Endodermal cell (in vitro differentiated cells): ENCODE measurements around the gene CHPF2. TPM values are rescaled to one million over a fixed set of nuclear protein-coding genes. Genes with fewer than 3 reads are reported as not detected.
A peak's percentile ranks its signal among the peaks of the same experiment; 100 is the strongest.

Source experiments
- DNase-seq: peaks from one replicate; pipeline ENCODE4 v3.0.0-alpha.2; 2017
- H3K27ac ChIP-seq: 2 replicates; pipeline ENCODE4 v1.5.1; 2013; ENCODE audit warnings: mild to moderate bottlenecking, low read depth, low read length, moderate library complexity
- H3K27me3 ChIP-seq: 2 replicates; pipeline ENCODE4 v1.6.1; 2013; ENCODE audit warnings: mild to moderate bottlenecking, low read length, moderate library complexity; ENCODE audit not compliant: insufficient read depth, control insufficient read depth, poor library complexity, severe bottlenecking
- H3K36me3 ChIP-seq: 2 replicates; pipeline ENCODE4 v1.7.0; 2013; ENCODE audit warnings: mild to moderate bottlenecking, low read length, moderate library complexity; ENCODE audit not compliant: control insufficient read depth, insufficient read depth
- H3K4me1 ChIP-seq: one replicate; pipeline ENCODE4 v1.7.0; 2013; ENCODE audit warnings: low read length; ENCODE audit not compliant: control insufficient read depth, insufficient read depth
- H3K4me3 ChIP-seq: 2 replicates; pipeline ENCODE4 v1.5.1; 2013; ENCODE audit warnings: mild to moderate bottlenecking, low read length, moderate library complexity
- H3K9ac ChIP-seq: 2 replicates; pipeline ENCODE4 v1.6.1; 2013; ENCODE audit warnings: mild to moderate bottlenecking, low read length, moderate library complexity; ENCODE audit not compliant: poor library complexity, severe bottlenecking; ENCODE audit errors: extremely low read depth
- H3K9me3 ChIP-seq: 2 replicates; pipeline ENCODE4 v1.6.1; 2013; ENCODE audit warnings: mild to moderate bottlenecking, low read length, moderate library complexity; ENCODE audit not compliant: control insufficient read depth
- H3K27ac Mint-ChIP-seq: 2 replicates; pipeline ENCODE4 v1.8.0; 2020; ENCODE audit warnings: mixed read lengths
- H3K27me3 Mint-ChIP-seq: 2 replicates; pipeline ENCODE4 v1.8.0; 2021; ENCODE audit warnings: mild to moderate bottlenecking, mixed read lengths; ENCODE audit not compliant: insufficient read depth
- H3K36me3 Mint-ChIP-seq: 2 replicates; pipeline ENCODE4 v1.8.0; 2020; ENCODE audit warnings: low read depth, mixed read lengths
- H3K4me1 Mint-ChIP-seq: 2 replicates; pipeline ENCODE4 v1.8.0; 2020; ENCODE audit warnings: mixed read lengths
- H3K4me3 Mint-ChIP-seq: 2 replicates; pipeline ENCODE4 v1.8.0; 2020; ENCODE audit warnings: mild to moderate bottlenecking, moderate library complexity, mixed read lengths
- H3K9me3 Mint-ChIP-seq: 2 replicates; pipeline ENCODE4 v1.8.0; 2020; ENCODE audit warnings: mild to moderate bottlenecking, mixed read lengths
- WGBS, 2 experiments: methylation state at CpG; one replicate each; pipeline versions ENCODE4 v1.1.5 to v1.1.7; 2013; ENCODE audit warnings: missing lambda C conversion rate in 2 of 2, mixed read lengths in 1 of 2; ENCODE audit not compliant: insufficient coverage in 1 of 2, insufficient read length in 1 of 2; 5-methylcytosine and 5-hydroxymethylcytosine counted together
- total RNA-seq, 2 donors: library from RNA; stranded (reverse); fragmentation: NEBNext Ultra II Directional in 1 of 2; extraction: Animal tissue kit (Norgen Biotek cat#: 25700) in 1 of 2; gene quantifications; 2 replicates in 1 of 2; 3 replicates in 1 of 2; pipeline ENCODE4 v1.2.1, GENCODE V29; 2021
- TF ChIP-seq, protein P1 (sequence below): fragments of 200-600 bp; sonication (generic); conservative IDR thresholded peaks from 2 replicates; pipeline ENCODE4 v1.5.0; 2021; ENCODE audit warnings: antibody characterized with exemption, mild to moderate bottlenecking

Gene CHPF2
- total RNA-seq, 2 donors from 2014 or later = 31.9 to 35.6 TPM

DNA sequence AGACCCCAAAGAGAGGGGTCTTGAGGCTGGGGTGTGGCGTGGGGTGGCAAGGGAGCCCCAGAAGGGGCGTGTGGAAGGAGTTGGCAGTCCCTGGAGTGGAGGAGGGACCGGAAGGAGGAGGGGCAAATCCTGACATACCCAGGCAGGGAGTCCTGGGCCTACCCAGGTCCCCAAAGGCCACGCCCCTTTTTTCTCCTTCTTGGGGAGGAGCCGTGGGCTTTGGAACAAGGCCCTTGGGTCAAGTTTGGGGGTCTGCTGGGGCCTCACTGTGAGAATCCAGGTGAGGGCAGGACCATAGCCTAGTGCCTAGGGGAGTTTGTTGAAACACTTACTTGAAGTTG, 17.4 kb downstream of the CHPF2 start:
- peaks cover 49% of the 10 kb centered on the region for H3K4me1 Mint-ChIP-seq
- WGBS, 2 experiments = 20 to 25% methylated on average over 1 to 5 of the region's 5 CpGs
- peaks cover 33% of the 10 kb centered on the region for H3K4me1 ChIP-seq
- H3K36me3 ChIP-seq = no peaks in the 10 kb centered on the region
- H3K4me3 ChIP-seq = peak overlapping the region; percentile 77
- H3K27me3 ChIP-seq = no peaks in the 10 kb centered on the region
- no peak overlapping the region for H3K9ac ChIP-seq
- no peak overlapping the region for H3K27ac Mint-ChIP-seq
- TF ChIP-seq, protein P1, sequence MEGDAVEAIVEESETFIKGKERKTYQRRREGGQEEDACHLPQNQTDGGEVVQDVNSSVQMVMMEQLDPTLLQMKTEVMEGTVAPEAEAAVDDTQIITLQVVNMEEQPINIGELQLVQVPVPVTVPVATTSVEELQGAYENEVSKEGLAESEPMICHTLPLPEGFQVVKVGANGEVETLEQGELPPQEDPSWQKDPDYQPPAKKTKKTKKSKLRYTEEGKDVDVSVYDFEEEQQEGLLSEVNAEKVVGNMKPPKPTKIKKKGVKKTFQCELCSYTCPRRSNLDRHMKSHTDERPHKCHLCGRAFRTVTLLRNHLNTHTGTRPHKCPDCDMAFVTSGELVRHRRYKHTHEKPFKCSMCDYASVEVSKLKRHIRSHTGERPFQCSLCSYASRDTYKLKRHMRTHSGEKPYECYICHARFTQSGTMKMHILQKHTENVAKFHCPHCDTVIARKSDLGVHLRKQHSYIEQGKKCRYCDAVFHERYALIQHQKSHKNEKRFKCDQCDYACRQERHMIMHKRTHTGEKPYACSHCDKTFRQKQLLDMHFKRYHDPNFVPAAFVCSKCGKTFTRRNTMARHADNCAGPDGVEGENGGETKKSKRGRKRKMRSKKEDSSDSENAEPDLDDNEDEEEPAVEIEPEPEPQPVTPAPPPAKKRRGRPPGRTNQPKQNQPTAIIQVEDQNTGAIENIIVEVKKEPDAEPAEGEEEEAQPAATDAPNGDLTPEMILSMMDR = no peak
- peak; percentile 76 for DNase-seq
- H3K9me3 ChIP-seq = no peaks in the 10 kb centered on the region
- peak overlapping the region; percentile 74 for H3K4me3 Mint-ChIP-seq
- H3K27ac ChIP-seq = peak overlapping the region; percentile 87
- H3K27me3 Mint-ChIP-seq = peaks cover 47% of the 10 kb centered on the region
- H3K36me3 Mint-ChIP-seq = no peaks in the 10 kb centered on the region
- H3K9me3 Mint-ChIP-seq = no peaks in the 10 kb centered on the region

DNA sequence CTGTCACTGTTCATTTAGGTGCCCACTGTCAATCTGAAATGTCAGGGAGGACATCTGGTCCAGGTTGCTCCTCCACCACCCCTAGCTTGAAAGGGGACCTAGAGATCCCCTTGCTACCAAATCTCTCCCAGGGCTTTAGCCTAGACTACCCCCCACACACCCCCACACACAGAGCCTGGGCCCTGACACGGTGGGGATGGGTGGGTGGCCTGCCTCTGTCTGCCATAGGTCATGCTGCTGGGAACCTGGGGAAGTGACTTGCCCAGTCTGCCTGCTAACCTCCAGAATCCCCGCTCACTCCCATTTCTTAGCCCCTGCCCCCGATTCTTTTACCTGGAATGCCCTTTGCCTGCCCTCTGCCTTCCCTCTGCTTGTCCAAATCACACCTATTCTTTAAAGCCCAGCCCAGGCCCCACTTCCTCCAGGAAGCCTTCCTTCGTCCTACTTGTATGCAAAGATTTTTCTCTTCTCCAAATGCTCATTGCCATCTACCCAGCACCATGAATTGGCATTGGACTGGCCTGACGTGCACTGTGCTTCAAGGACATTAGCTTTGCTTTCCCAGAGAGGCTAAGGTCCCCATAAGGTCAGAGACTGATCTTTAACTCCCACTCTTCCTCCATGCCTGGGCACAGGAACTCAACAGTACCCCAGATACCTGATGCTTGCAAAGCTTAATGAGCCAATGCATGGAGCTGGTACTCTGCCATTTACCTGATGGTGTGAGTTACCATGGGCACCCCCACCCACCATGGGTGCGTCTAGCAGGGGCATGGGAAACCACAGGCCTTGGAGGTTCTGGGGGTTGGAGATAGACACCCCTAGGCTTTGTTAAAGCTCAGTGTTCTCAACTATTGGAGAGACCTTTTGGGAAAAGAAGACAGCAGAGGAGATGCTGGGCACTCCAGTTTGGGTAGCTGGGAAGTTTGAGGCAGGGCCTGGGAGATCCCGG, 18.2 kb downstream of the CHPF2 start:
- no peaks in the 10 kb centered on the region for H3K9me3 Mint-ChIP-seq
- H3K4me3 ChIP-seq = peak overlapping the region; percentile 48
- H3K4me1 Mint-ChIP-seq = peaks cover 47% of the 10 kb centered on the region
- H3K9me3 ChIP-seq = no peaks in the 10 kb centered on the region
- TF ChIP-seq, protein P1 = no peak
- no peaks in the 10 kb centered on the region for H3K36me3 Mint-ChIP-seq
- no peak overlapping the region for H3K9ac ChIP-seq
- H3K4me1 ChIP-seq = peaks cover 29% of the 10 kb centered on the region
- H3K4me3 Mint-ChIP-seq = peak overlapping the region; percentile 74
- H3K27me3 Mint-ChIP-seq = peaks cover 54% of the 10 kb centered on the region
- H3K27ac Mint-ChIP-seq = peak overlapping the region; percentile 66
- no peaks in the 10 kb centered on the region for H3K27me3 ChIP-seq
- no peak for DNase-seq
- H3K27ac ChIP-seq = no peak overlapping the region
- 70 to 75% methylated on average over 5 to 7 of the region's 7 CpGs for WGBS, 2 experiments
- H3K36me3 ChIP-seq = no peaks in the 10 kb centered on the region

DNA sequence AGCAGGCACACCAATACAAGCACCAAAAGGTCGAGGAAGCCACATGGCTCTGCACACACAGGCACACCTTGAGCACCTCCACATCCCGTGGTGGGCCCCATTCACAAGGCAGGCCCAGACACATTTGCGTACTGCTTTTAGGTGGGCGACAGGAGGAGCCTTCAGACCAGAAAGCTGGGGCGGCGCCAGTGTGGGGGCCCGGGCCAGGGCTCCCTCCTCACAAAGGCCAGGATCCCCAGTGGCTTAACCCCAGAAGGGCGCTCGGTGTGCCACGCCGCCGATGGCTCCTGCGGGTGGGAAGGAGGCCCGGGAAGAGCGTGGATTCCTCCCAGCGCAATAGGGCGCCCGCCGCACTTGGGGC, 19.0 kb downstream of the CHPF2 start:
- H3K4me1 Mint-ChIP-seq = peaks cover 44% of the 10 kb centered on the region
- H3K36me3 ChIP-seq = no peaks in the 10 kb centered on the region
- no peaks in the 10 kb centered on the region for H3K27me3 ChIP-seq
- peak overlapping the region; percentile 74 for H3K4me3 Mint-ChIP-seq
- DNase-seq = peak; percentile 66
- no peaks in the 10 kb centered on the region for H3K9me3 ChIP-seq
- peaks cover 55% of the 10 kb centered on the region for H3K27me3 Mint-ChIP-seq
- H3K27ac Mint-ChIP-seq = no peak overlapping the region
- H3K4me3 ChIP-seq = no peak overlapping the region
- no peak overlapping the region for H3K9ac ChIP-seq
- peaks cover 29% of the 10 kb centered on the region for H3K4me1 ChIP-seq
- peak overlapping the region; percentile 57 for H3K27ac ChIP-seq
- 19 to 22% methylated on average over 7 to 19 of the region's 19 CpGs for WGBS, 2 experiments
- no peaks in the 10 kb centered on the region for H3K9me3 Mint-ChIP-seq
- H3K36me3 Mint-ChIP-seq = no peaks in the 10 kb centered on the region
- TF ChIP-seq, protein P1 = no peak
